Left ventricle myocardium inferior (tissue), 1 donor: ENCODE measurements around the gene CIAO3. TPM values are rescaled to one million over a fixed set of nuclear protein-coding genes. Genes with fewer than 3 reads are reported as not detected.

Experiments
- DNase-seq: peaks from one replicate; pipeline ENCODE4 v3.0.0-alpha.2; 2020
- H3K27ac ChIP-seq: fragments of 200-600 bp; replicated peaks from 2 replicates; pipeline ENCODE4 v1.8.0; 2021
- H3K27me3 ChIP-seq: fragments of 200-600 bp; 2 replicates; pipeline ENCODE4 v1.8.0; 2021; ENCODE audit warnings: low read depth
- H3K36me3 ChIP-seq: fragments of 200-600 bp; 2 replicates; pipeline ENCODE4 v1.8.0; 2021
- H3K4me1 ChIP-seq: fragments of 200-600 bp; 2 replicates; pipeline ENCODE4 v1.8.0; 2021
- H3K4me3 ChIP-seq: fragments of 200-600 bp; 2 replicates; pipeline ENCODE4 v1.8.0; 2021; ENCODE audit warnings: mild to moderate bottlenecking, moderate library complexity
- H3K9me3 ChIP-seq: fragments of 200-600 bp; replicated peaks from 2 replicates; pipeline ENCODE4 v1.8.0; 2021
- intact Hi-C: fragments of 100-400 bp; cut with micrococcal nuclease; formaldehyde crosslinking; loops from one replicate; pipeline ENCODE4 v1.11.0; 2022
- total RNA-seq: library from RNA; stranded (reverse); fragmentation: NEBNext Ultra II Directional; extraction: Animal tissue kit (Norgen Biotek cat#: 25700); gene quantifications from one replicate; pipeline ENCODE4 v1.2.1, GENCODE V29; 2021
- TF ChIP-seq, protein P1 (sequence below): fragments of 200-600 bp; IDR thresholded peaks from 2 replicates; pipeline ENCODE4 v1.8.0; 2021; ENCODE audit warnings: antibody characterized with exemption, mild to moderate bottlenecking, borderline replicate concordance
- donor health status: DM: no; HTN: yes; CAD: no; lungs with severe emphysema.

The CIAO3 gene
- total RNA-seq, 1 donor from 2014 or later = 30.3 TPM

DNA sequence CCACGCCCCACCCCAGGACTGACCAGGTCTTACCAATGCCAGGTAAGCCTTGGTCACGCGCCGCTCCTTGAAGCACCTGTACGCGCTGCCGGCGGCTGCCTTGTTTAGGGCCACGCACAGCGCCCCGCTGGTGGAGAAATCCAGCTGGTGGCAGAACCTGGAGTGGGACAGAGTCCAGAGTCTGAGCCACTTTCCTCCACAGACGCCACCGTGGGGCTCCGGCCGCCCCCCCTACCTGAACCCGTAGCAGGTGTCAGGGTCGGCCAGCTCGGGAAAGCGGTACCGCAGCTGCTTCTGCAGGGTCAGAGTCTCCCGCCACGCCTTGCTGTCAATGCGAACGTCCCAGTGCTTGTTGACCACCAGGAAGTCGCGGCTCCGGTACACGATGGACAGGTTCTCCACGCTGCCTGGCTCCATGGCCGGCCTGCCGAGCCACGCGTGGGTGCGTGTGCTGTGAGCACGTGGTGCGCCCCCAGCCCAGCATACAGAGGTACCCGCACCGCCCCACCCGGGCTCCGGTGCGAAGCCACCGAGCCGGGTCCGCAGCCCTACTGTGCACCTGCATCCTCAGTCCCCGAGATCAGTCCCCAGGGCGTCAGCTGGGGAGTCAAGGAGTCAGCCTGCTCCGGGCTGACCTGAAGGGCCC lies 46.6 kb upstream of the CIAO3 start:
- no peak for DNase-seq
- H3K9me3 ChIP-seq = no peaks in the 10 kb centered on the region
- intact Hi-C loops = no loop called here
- peak overlapping the region; percentile 99 for H3K4me3 ChIP-seq
- H3K36me3 ChIP-seq = peaks cover 8% of the 10 kb centered on the region
- peak overlapping the region; percentile 85 for H3K27ac ChIP-seq
- H3K4me1 ChIP-seq = peaks cover 32% of the 10 kb centered on the region
- TF ChIP-seq, protein P1, sequence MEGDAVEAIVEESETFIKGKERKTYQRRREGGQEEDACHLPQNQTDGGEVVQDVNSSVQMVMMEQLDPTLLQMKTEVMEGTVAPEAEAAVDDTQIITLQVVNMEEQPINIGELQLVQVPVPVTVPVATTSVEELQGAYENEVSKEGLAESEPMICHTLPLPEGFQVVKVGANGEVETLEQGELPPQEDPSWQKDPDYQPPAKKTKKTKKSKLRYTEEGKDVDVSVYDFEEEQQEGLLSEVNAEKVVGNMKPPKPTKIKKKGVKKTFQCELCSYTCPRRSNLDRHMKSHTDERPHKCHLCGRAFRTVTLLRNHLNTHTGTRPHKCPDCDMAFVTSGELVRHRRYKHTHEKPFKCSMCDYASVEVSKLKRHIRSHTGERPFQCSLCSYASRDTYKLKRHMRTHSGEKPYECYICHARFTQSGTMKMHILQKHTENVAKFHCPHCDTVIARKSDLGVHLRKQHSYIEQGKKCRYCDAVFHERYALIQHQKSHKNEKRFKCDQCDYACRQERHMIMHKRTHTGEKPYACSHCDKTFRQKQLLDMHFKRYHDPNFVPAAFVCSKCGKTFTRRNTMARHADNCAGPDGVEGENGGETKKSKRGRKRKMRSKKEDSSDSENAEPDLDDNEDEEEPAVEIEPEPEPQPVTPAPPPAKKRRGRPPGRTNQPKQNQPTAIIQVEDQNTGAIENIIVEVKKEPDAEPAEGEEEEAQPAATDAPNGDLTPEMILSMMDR = no peak
- peaks cover 13% of the 10 kb centered on the region for H3K27me3 ChIP-seq

DNA sequence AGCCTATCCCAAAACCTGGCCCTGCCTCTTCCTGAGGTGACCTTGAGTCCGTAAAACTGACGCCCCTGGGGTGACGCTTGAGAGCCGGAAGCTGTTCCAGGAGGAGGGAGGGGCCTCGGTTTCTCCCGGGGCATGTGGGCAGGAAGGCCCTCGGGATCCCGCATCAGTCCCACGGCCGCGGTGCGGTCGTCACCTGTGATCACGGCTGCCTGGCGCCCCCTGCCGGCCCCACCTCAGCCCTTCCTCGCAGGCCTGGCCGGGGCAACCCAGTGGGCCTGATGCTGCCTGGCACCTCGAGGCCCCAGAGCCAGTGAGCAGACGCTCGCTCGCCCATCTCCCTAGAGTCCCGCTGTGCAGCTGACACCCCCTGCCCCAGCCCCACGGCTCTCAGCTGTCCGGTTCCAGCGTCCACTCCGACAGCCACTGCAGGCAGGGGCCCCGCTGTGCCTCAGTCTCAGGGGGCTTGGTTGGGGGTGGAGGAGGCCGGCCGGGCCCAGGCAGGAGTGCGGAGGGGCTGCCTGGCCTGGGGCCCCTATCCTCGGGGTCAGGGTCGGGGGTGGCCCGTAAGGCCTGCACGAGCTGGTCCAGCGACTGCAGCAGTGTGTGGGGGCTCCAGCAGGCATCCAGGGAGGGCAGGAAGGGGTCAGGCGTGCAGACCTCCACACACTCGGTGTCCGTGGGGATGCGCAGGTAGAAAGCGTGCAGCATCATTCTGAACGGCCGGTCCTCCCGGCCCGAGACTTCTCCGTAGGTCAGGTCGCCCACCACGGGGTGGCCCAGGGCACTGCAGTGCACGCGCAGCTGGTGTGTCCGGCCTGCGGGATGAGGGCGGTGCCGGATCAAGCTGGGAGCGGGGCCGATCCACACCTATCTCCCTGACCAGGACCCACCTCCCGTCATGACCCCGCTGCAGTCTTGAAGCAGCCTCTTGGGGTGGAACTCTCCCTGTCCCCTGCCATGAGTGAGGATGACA lies 45.1 kb upstream of the CIAO3 start:
- H3K4me1 ChIP-seq = peaks cover 32% of the 10 kb centered on the region
- H3K27me3 ChIP-seq = peaks cover 29% of the 10 kb centered on the region
- H3K4me3 ChIP-seq = no peak overlapping the region
- H3K27ac ChIP-seq = no peak overlapping the region
- peaks cover 8% of the 10 kb centered on the region for H3K36me3 ChIP-seq
- H3K9me3 ChIP-seq = no peaks in the 10 kb centered on the region
- intact Hi-C loops = no loop called here
- TF ChIP-seq, protein P1 = peak; percentile 80
- DNase-seq = peak; percentile 66

DNA sequence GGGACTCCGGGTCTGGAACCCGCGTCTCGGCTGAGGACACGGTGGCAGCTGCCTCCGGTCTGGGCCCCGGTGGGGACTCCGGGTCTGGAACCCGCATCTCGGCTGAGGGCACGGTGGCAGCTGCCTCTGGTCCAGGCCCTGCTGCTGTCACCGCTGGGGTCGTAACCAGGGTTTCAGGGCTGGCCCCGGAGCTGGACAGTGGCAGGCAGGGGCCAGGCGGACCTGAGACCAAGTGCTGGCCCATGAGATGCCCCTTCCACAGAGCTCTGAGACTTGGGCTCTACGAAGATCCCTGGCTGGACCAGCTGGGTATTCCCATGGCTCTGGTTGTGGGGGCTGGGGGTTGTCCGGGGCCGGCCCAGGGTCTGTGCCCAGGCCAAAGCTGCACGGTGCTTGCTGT lies 43.6 kb upstream of the CIAO3 start:
- Histone ChIP-seq H3K9me3 (no peaks in the 10 kb centered on the region), H3K4me3 (no peak overlapping the region), H3K27ac (no peak overlapping the region), H3K4me1 (peaks cover 29% of the 10 kb centered on the region), H3K36me3 (peaks cover 8% of the 10 kb centered on the region), H3K27me3 (peaks cover 41% of the 10 kb centered on the region)
- no peak for DNase-seq
- TF ChIP-seq, protein P1 = no peak
- intact Hi-C loops = no loop called here

DNA sequence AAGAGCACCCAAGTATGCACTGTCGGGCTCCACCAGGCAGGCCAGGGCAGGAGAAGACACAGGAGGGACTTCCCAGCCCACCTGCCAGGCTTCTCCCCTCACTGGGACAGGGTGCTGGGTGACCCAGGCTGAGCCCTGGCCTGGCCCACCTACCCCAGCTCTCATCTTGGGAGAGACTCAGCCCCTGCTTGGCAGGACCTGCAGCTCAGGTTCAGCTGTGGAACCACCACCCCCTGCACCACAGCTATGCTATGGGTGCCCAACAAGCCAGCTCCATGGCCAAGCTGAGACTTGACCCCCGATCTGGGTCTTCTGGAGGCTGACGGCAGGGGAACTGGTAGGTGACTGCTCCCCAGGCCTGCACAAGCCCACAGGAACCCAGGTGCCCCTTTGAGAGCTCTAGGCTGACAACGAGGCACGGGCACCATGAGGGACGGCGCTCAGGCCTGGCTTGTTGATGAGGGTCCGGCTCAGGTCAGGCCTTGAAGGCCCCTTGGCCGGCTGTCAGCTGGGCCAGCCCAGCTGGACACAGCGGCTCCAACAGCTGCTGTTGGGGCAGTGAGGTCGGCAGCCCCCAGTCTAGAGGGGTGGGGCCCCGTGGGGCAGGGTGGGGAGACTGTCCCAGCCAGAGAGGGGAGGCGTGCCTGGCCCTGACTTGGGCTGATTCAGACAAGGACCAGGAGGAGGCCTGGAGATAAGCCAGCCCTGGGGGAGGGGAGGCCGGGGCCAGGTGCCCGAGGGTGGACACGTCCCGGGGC lies 42.8 kb upstream of the CIAO3 start:
- intact Hi-C loops = no loop called here
- peaks cover 50% of the 10 kb centered on the region for H3K27me3 ChIP-seq
- peak; percentile 30 for DNase-seq

More for the DNA sequence above, 42.8 kb upstream of the CIAO3 start:
- TF ChIP-seq, protein P1 = no peak
- no peaks in the 10 kb centered on the region for H3K9me3 ChIP-seq
- no peak overlapping the region for H3K4me3 ChIP-seq
- peaks cover 21% of the 10 kb centered on the region for H3K4me1 ChIP-seq
- H3K27ac ChIP-seq = no peak overlapping the region
- H3K36me3 ChIP-seq = peaks cover 8% of the 10 kb centered on the region
